ENCODE results near the gene PCDH1.

Gene PCDH1

GRCh38 chr5:141812512-141812911 lies 65.7 kb downstream of the PCDH1 start:
- no peak for DNase-seq (ENCODE audit: extremely low read depth in 1 of 2, low read depth in 1 of 2)

GRCh38 chr5:141811287-141812155 lies 66.7 kb downstream of the PCDH1 start:
- peak in 1 of 2 donors; percentile 1 for DNase-seq (ENCODE audit: extremely low read depth in 1 of 2, low read depth in 1 of 2)

GRCh38 chr5:141810702-141811101 lies 67.5 kb downstream of the PCDH1 start:
- DNase-seq (ENCODE audit: extremely low read depth in 1 of 2, low read depth in 1 of 2): no peak

GRCh38 chr5:141809380-141810096 lies 68.7 kb downstream of the PCDH1 start:
- DNase-seq (ENCODE audit: extremely low read depth in 1 of 2, low read depth in 1 of 2): no peak

DNA sequence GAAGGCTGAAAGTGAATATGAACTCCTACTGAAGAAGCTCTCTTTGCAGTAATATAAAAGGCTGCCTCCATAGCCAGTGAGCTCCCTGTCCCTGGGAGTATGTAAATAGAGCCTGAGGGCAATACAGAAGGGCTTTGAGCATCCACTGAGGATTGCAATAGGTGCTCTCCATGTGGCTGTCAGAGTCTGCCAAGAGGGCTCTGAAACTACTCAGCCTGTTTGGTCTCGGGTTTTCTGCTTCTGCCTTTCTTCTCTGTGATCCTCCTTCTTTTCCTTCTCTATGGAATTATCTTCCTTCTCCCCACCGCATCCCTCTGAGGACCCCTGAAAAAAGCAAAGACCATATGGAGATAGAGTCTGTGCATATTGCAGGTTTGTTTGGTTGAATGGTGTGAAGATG lies 69.4 kb downstream of the PCDH1 start:
- DNase-seq (ENCODE audit: extremely low read depth in 1 of 2, low read depth in 1 of 2): no peak

DNA sequence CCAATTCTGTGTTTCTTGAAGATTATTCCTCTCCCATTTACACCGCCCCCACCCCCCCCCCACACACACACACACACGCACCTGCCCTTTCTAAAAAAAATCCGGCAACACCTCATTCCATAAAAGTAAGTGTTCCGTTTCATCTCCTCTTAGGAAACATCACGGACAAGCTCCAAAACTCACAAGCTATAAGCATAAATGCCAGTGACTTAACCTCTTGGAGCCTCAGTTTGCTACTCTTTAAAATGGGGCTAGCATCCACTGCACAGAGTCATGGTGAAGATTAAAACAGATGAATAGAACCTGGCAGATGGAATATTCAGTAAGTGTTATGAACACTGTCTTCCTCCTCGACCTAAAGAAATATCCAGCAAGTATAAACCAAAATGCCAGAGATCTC lies 70.5 kb downstream of the PCDH1 start:
- DNase-seq (ENCODE audit: extremely low read depth in 1 of 2, low read depth in 1 of 2): no peak

- no peak for DNase-seq (ENCODE audit: extremely low read depth in 1 of 2, low read depth in 1 of 2)
Observed at GRCh38 chr5:141807329-141807728, 70.9 kb downstream of the PCDH1 start.

- no peak for DNase-seq (ENCODE audit: extremely low read depth in 1 of 2, low read depth in 1 of 2)
Observed at GRCh38 chr5:141806626-141807025, 71.6 kb downstream of the PCDH1 start.

DNA sequence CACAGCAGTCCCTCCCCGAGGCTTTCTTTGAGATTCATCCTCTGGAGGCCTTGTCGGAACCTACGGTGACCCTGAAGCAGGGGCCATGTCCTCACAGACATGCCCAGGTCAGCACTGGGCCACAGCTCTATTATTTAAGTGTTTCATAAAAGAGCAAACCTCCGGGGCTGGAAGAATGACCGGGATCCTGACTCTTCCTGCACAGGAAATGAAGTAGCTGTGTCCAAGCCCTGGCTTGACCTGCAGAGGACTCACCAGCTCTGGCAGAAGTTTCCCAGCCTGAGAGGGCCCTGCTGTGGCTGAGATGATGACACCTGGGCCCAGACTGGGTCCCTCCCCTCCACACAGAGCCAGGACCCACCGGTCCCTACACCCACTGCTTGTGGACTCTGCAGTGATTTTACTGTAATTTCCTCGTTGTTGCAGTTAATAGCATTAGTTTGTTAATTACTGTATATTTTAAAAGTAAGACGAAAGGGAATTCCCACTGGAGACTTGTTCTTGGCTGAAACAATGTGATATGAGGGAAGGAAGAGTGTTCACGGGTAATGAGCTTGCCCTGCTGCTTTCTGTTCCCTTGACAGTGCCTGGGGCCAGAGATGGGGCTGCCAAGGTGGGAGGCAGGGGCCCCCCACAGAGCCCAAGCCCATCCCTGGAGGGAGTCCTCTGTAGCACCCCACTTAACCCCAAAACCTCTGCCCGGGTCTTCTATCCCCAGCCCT lies 72.2 kb downstream of the PCDH1 start:
- no peak for DNase-seq (ENCODE audit: extremely low read depth in 1 of 2, low read depth in 1 of 2)

DNA sequence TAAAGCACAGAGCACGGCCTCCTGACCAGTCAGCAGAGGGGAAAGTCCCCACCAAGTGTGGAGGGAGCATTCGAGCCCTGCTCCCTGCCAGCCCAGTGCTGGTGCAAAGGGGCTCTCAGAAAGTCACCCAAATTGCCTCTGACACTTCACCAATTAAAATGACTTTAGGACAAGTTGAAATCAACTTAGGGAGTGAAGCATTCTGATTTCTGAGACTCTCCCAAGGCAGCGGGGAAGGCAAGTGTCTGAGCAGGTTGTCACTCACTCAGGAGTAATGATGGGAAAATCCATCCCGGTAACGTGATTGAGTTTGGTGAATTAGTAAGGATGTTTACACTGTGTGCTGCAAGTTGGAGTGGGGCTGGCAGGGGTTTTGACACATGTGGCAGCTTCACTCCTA lies 73.7 kb downstream of the PCDH1 start:
- no peak for DNase-seq (ENCODE audit: extremely low read depth in 1 of 2, low read depth in 1 of 2)
